Limb (tissue), 2 donors: ENCODE results near the gene PRKAG2.

Source experiments
- DNase-seq, 2 donors: peaks; one replicate each; pipeline ENCODE4 v3.0.0-alpha.2; 2016; ENCODE audit errors: extremely low spot score in 2 of 2

Gene PRKAG2

DNA sequence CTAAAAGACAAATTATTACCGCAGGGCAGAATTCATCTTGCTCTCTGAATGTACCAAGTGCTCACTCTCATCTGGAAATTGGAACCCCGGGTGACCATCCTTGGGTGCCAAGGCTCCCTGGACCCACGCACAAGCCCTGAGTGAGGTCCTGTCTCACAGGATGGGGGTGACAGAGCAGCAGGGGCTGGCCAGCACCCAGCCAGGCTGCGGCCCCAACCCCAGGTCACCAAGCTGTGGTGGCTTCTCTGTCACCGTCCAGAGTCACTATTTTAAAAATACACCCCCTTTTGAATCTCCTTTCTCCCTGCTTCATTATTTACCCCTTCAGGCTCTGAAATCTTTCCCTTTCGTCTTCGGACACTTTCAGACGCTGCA, 148.6 kb downstream of the PRKAG2 start:
- no peak for DNase-seq

GRCh38 chr7:151727579-151728285, 149.2 kb downstream of the PRKAG2 start:
- DNase-seq, result peak in 1 of 2 donors; percentile 42

- DNase-seq, result no peak
Observed at GRCh38 chr7:151726652-151727578, 150.0 kb downstream of the PRKAG2 start.

DNA sequence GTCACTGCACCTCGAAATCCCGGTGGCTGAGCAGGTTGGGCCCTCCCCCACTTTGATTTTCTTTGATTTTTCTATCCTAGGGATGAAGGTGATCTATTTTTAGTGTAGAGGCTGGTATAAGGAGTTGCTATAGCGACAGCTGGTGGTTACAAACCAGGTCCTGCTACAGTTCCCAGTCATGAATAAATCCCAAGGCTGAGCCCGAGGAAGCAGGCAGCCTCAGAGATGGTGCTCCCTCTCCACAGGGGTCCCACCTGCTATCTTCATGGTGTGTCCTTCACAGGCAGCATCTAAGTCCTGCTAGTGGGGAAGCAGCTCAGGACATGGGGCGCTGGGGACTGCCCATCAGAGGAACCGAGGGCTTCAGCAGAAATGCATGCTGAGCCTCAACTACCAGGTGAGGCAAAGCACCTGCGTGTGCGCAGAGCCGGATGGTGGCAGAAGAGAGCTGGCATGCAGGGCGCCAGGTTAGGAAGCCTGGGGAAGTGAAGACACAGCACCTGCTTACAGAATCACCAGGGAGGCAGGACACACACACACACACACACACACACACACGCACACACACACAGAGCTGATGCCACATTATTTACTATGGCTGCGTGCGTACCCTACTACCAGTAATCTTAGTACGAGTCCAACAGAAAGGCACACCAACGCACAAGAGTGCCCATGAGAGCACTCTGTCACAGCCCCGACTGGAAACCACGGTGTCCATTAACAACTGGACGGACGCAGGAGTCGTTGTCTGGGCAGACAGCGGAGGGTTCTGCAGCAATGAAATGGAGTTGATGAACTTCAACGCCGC, 150.9 kb downstream of the PRKAG2 start:
- no peak for DNase-seq

DNA sequence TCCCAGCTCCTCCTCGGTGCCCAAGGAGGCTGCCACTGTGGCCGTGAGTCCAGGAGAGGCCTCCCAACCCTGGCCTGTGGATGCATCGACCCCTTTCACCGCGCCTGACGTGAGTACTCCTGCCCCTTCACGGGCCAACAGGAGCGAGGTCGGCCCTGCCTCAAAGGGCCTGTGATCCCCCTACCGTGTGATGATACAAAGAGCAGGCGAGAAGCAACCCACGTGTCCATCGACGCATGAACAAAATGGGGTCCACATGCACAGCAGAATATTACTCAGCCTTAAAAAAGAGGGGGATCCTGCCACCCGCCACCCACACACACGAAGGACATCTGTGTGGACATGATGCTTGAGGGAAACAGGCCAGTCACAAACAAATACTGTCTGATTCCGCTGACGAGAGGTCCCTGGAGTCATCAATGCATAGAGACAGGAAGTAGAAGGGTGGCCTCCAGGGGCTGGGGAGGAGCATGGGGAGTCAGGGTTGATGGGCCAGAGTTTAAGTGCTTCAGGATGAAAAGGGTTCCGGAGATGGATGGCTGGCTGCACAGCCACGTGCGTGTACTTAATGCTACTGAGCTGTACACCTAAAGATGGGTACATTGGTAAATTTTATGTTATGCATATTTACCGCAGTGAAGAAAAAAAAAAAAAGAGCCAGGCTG, 151.9 kb downstream of the PRKAG2 start:
- DNase-seq, result no peak

DNA sequence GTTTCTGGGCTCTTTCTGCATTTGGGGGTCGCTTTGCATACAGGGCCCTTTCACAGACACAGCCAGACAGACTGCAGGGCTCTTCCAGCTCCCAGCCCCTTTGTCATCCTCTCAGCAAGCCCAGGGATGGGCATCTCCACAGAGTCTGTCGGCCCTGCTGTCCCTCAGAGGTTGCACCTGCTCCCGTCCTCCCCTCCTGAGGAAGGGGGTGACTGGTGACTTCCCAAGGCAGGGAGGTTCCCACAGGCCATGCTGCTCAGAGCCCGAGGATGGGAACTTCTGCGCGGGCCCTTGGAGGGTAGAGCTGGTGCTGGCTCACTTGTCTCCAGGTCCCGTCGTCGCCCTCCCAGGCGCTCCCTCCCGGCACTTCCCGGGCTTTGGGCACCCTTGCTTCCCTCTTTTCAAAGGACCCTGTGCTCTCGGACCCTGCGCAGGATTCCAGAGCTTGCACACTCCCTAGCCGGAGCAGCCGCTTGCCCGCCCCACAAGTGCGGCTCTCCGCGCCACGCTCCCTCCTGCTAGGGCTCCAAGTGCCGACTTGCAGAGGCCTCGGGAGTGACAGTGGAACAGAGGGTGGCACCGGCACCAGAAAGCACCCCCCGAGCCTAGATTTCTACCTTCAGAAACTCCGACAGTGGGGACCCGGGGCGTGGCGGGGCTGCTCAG, 152.5 kb downstream of the PRKAG2 start:
- DNase-seq, result no peak

DNA sequence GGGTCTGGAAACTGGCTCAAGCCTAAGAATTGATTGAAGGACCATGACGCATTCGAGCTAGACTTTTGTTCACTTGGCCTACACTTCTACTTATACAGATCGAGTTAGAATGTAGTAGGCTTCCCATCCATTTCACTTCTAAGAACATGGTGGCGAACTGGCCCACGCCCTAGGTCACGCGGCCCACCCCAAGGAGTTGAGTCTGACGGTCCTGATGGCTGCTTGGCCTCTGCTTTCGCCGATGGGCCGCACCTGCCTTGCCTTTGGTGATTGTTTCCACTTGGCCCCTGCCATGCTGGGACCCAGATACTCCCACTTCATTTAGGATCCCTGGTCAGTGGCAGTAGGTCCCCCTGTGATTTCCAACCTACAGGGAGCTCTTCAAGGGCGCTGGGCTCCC, 153.6 kb downstream of the PRKAG2 start:
- DNase-seq, result no peak

GRCh38 chr7:151722533-151722932, 154.4 kb downstream of the PRKAG2 start:
- no peak for DNase-seq

- DNase-seq, result no peak
Observed at GRCh38 chr7:151721694-151722093, 155.2 kb downstream of the PRKAG2 start.

GRCh38 chr7:151721236-151721635, 155.7 kb downstream of the PRKAG2 start:
- DNase-seq, result no peak

DNA sequence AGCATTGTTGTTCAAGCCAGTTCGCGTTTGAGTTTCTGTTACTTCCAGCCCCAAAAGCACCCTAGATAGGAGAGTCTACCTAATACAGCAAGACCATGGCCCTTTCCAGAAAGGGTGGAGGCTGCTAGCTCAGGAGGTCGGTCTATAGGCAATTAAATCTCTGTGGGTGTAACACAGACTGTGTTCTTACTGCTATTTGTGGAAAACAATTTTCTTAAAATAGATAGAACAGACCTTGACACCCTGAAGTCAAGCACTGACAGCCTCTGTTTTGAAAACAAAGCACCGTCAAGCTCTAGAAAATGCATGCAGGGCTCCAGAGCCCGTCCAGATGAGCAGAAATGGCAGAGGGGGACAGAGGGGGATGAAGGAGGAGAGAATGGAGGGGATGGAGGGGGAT, 156.6 kb downstream of the PRKAG2 start:
- no peak for DNase-seq

GRCh38 chr7:151719897-151720242, 157.0 kb downstream of the PRKAG2 start:
- no peak for DNase-seq

DNA sequence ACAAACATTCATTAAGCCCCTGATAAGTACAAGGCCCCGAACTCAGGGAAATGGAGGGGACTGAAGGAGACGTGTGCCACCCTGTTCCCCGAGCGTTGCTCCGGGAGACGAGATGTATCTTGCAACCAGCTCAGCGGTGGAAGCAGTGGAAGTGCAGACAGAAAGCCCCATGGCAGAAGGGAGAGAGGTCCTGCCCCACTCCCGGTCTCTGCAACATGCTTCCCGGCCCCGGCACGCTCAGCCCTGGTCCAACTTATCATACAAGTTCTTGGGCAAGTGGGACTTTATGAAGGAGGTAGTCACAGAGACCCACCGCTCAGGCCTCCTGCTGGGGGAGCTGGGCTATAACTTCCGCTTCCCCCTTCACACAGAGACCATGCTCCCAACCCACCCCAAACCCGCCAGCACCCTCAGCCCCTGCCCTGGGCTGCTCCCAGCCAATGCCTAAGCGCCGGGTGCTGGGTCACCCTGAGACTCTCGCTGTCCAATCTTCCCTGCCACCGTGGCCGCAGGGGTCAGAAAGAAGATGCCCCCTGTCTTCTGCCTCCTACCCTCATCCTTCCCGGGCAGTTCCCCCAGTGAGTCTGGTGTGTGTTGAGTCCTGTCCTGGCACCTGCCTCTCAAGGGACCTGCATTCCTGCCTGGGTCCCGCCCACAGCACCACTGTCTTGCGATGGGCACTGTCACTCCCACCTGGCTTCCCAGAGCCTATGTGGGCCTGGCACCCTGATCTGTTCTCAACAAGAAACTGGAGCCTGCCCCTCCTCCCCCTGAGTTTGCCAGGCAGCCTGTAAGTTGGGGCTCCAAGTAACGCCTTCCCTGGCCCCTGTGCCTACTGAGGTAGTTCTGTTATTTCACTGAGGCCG, 157.7 kb downstream of the PRKAG2 start:
- no peak for DNase-seq

DNA sequence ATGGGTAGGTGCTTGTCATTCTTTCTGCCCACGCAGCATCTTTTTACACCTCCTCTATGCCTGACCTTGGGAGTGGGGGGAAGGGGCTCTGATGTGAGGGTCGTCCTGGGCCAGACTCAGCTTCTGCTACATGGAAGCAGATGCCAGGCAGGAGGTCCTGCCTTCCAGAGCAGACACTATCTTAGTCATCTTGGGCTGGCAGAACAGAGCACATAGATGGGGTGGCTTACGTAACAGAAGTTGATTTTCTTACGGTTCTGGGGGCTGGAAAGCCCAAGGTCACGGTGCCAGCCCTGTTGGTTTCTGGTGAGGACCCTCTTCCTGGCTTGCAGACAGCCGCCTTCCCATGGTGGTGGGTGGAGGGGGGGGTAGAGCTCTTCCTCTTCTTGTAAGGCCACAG, 159.0 kb downstream of the PRKAG2 start:
- DNase-seq, result no peak

- no peak for DNase-seq
Observed at GRCh38 chr7:151717415-151717814, 159.5 kb downstream of the PRKAG2 start.

- no peak for DNase-seq
Observed at GRCh38 chr7:151716323-151716722, 160.6 kb downstream of the PRKAG2 start.

DNA sequence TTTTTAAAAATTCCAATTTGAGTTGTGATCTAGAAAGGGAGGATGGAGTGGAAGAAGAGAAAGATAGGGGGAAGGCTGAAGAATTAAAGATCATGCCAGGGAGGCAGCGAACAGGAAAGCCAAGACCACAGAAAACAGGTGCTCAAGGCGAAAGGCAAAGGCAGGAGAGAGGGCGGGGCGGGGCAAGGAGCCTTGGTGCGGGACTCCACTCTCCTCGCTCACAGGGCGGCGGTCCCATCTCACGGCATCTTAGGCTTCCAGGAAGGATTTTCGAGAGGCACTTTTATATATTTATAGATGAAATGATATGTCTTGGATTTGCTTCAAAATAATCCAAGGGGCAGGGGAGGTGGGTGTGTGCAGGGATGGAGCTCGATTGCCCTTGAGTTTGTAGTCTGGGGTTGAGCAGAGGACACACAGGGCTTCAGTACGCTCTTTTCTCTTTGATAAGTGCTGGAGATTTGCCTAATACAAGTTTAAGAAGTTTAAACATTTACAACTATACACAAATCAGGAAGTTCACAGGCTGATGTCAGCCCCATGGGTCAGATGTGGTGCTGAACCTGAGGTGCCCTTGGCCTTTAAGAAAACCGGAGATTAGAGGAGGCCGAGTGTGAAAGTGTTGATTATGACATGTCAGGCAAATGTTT, 161.1 kb downstream of the PRKAG2 start:
- no peak for DNase-seq

DNA sequence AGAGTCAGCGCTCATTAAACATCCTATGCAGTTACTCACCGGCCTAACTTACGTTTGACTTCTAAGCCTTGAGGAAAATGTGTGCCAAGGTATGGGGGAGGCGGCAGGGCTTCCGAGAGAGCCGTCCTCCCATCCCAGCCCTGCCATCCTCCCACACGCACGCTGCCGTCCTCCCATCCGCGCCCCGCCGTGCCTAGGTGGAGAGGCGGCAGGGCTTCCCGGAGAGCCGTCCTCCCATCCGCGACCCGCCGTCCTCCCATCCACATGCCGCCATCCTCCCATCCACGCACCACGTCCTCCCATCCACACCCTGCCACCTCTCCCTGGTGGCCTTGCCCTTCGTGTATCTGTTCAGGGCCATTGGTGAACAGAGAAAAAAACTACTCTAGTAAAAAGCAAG, 162.7 kb downstream of the PRKAG2 start:
- DNase-seq, result no peak

GRCh38 chr7:151712810-151713125, 164.1 kb downstream of the PRKAG2 start:
- no peak for DNase-seq
